ENCODE results near the gene TEX19.
"Not testable (repeated sequence)": the region's sequence is repeated elsewhere in the genome, so short reads cannot be mapped to it uniquely, and the experiment has no call there.

Gene TEX19

GRCh38 chr17:82380860-82381702 lies 22.0 kb downstream of the TEX19 start:
- Histone ChIP-seq H3K27me3 (replicated peaks; ENCODE audit: control insufficient read depth, insufficient read depth, low read length, poor library complexity, severe bottlenecking) (peaks cover 6% of the 10 kb centered on the region), H3K36me3 (ENCODE audit: control insufficient read depth, insufficient read depth, low read length) (no peaks in the 10 kb centered on the region), H3K4me3 (ENCODE audit: insufficient read depth, low read depth, low read length, poor library complexity, severe bottlenecking) (no peak overlapping the region), H3K9me3 (ENCODE audit: control insufficient read depth, low read length) (no peaks in the 10 kb centered on the region), H3K27ac (ENCODE audit: insufficient read depth, low read length, poor library complexity, severe bottlenecking) (no peak overlapping the region), H3K4me1 (ENCODE audit: control insufficient read depth, insufficient read depth, low read length, poor library complexity, severe bottlenecking) (peaks cover 2% of the 10 kb centered on the region)
- DNase-seq, result no peak

- not testable (repeated sequence) for H3K27ac ChIP-seq (ENCODE audit: insufficient read depth, low read length, poor library complexity, severe bottlenecking); H3K4me1 ChIP-seq (ENCODE audit: control insufficient read depth, insufficient read depth, low read length, poor library complexity, severe bottlenecking); H3K36me3 ChIP-seq (ENCODE audit: control insufficient read depth, insufficient read depth, low read length); DNase-seq; H3K9me3 ChIP-seq (ENCODE audit: control insufficient read depth, low read length); H3K27me3 ChIP-seq (replicated peaks; ENCODE audit: control insufficient read depth, insufficient read depth, low read length, poor library complexity, severe bottlenecking); H3K4me3 ChIP-seq (ENCODE audit: insufficient read depth, low read depth, low read length, poor library complexity, severe bottlenecking)
These were observed 22.6 kb downstream of the TEX19 start for GRCh38 chr17:82381703-82382009.

GRCh38 chr17:82382220-82382932 lies 23.3 kb downstream of the TEX19 start:
- DNase-seq; H3K27me3 ChIP-seq (replicated peaks; ENCODE audit: control insufficient read depth, insufficient read depth, low read length, poor library complexity, severe bottlenecking); H3K4me3 ChIP-seq (ENCODE audit: insufficient read depth, low read depth, low read length, poor library complexity, severe bottlenecking); H3K27ac ChIP-seq (ENCODE audit: insufficient read depth, low read length, poor library complexity, severe bottlenecking); H3K4me1 ChIP-seq (ENCODE audit: control insufficient read depth, insufficient read depth, low read length, poor library complexity, severe bottlenecking); H3K36me3 ChIP-seq (ENCODE audit: control insufficient read depth, insufficient read depth, low read length); H3K9me3 ChIP-seq (ENCODE audit: control insufficient read depth, low read length): not testable (repeated sequence)

- H3K27ac ChIP-seq (ENCODE audit: insufficient read depth, low read length, poor library complexity, severe bottlenecking), result no peak overlapping the region
- H3K27me3 ChIP-seq (replicated peaks; ENCODE audit: control insufficient read depth, insufficient read depth, low read length, poor library complexity, severe bottlenecking), result peaks cover 6% of the 10 kb centered on the region
- peaks cover 6% of the 10 kb centered on the region for H3K4me1 ChIP-seq (ENCODE audit: control insufficient read depth, insufficient read depth, low read length, poor library complexity, severe bottlenecking)
- H3K4me3 ChIP-seq (ENCODE audit: insufficient read depth, low read depth, low read length, poor library complexity, severe bottlenecking), result no peak overlapping the region
- no peak for DNase-seq
- H3K9me3 ChIP-seq (ENCODE audit: control insufficient read depth, low read length), result no peaks in the 10 kb centered on the region
- no peaks in the 10 kb centered on the region for H3K36me3 ChIP-seq (ENCODE audit: control insufficient read depth, insufficient read depth, low read length)
These were observed 23.8 kb downstream of the TEX19 start for GRCh38 chr17:82382933-82383255.

- Histone ChIP-seq H3K27me3 (replicated peaks; ENCODE audit: control insufficient read depth, insufficient read depth, low read length, poor library complexity, severe bottlenecking) (peaks cover 6% of the 10 kb centered on the region), H3K27ac (ENCODE audit: insufficient read depth, low read length, poor library complexity, severe bottlenecking) (no peak overlapping the region), H3K36me3 (ENCODE audit: control insufficient read depth, insufficient read depth, low read length) (no peaks in the 10 kb centered on the region), H3K4me1 (ENCODE audit: control insufficient read depth, insufficient read depth, low read length, poor library complexity, severe bottlenecking) (peaks cover 6% of the 10 kb centered on the region), H3K4me3 (ENCODE audit: insufficient read depth, low read depth, low read length, poor library complexity, severe bottlenecking) (no peak overlapping the region), H3K9me3 (ENCODE audit: control insufficient read depth, low read length) (no peaks in the 10 kb centered on the region)
- DNase-seq, result no peak
These were observed 24.4 kb downstream of the TEX19 start for GRCh38 chr17:82383411-82383810.

GRCh38 chr17:82384051-82384729 lies 25.1 kb downstream of the TEX19 start:
- no peak for DNase-seq
- Histone ChIP-seq H3K9me3 (ENCODE audit: control insufficient read depth, low read length) (no peaks in the 10 kb centered on the region), H3K27ac (ENCODE audit: insufficient read depth, low read length, poor library complexity, severe bottlenecking) (no peak overlapping the region), H3K27me3 (replicated peaks; ENCODE audit: control insufficient read depth, insufficient read depth, low read length, poor library complexity, severe bottlenecking) (peaks cover 6% of the 10 kb centered on the region), H3K4me1 (ENCODE audit: control insufficient read depth, insufficient read depth, low read length, poor library complexity, severe bottlenecking) (peaks cover 6% of the 10 kb centered on the region), H3K4me3 (ENCODE audit: insufficient read depth, low read depth, low read length, poor library complexity, severe bottlenecking) (no peak overlapping the region), H3K36me3 (ENCODE audit: control insufficient read depth, insufficient read depth, low read length) (no peaks in the 10 kb centered on the region)

GRCh38 chr17:82384730-82385481 lies 25.9 kb downstream of the TEX19 start:
- H3K4me3 ChIP-seq (ENCODE audit: insufficient read depth, low read depth, low read length, poor library complexity, severe bottlenecking), result no peak overlapping the region

GRCh38 chr17:82385559-82386254 lies 26.7 kb downstream of the TEX19 start:
- H3K4me1 ChIP-seq (ENCODE audit: control insufficient read depth, insufficient read depth, low read length, poor library complexity, severe bottlenecking), result peaks cover 6% of the 10 kb centered on the region
- DNase-seq, result no peak
- H3K9me3 ChIP-seq (ENCODE audit: control insufficient read depth, low read length), result no peaks in the 10 kb centered on the region
- no peak overlapping the region for H3K27ac ChIP-seq (ENCODE audit: insufficient read depth, low read length, poor library complexity, severe bottlenecking)
- H3K4me3 ChIP-seq (ENCODE audit: insufficient read depth, low read depth, low read length, poor library complexity, severe bottlenecking), result no peak overlapping the region
- H3K36me3 ChIP-seq (ENCODE audit: control insufficient read depth, insufficient read depth, low read length), result no peaks in the 10 kb centered on the region
- H3K27me3 ChIP-seq (replicated peaks; ENCODE audit: control insufficient read depth, insufficient read depth, low read length, poor library complexity, severe bottlenecking), result peaks cover 6% of the 10 kb centered on the region

More at GRCh38 chr17:82384730-82385481, 25.9 kb downstream of the TEX19 start:
- H3K4me1 ChIP-seq (ENCODE audit: control insufficient read depth, insufficient read depth, low read length, poor library complexity, severe bottlenecking), result peaks cover 6% of the 10 kb centered on the region
- peaks cover 6% of the 10 kb centered on the region for H3K27me3 ChIP-seq (replicated peaks; ENCODE audit: control insufficient read depth, insufficient read depth, low read length, poor library complexity, severe bottlenecking)
- H3K9me3 ChIP-seq (ENCODE audit: control insufficient read depth, low read length), result no peaks in the 10 kb centered on the region
- no peak for DNase-seq
- H3K36me3 ChIP-seq (ENCODE audit: control insufficient read depth, insufficient read depth, low read length), result no peaks in the 10 kb centered on the region
- no peak overlapping the region for H3K27ac ChIP-seq (ENCODE audit: insufficient read depth, low read length, poor library complexity, severe bottlenecking)

- H3K27ac ChIP-seq (ENCODE audit: insufficient read depth, low read length, poor library complexity, severe bottlenecking), result no peak overlapping the region
- H3K36me3 ChIP-seq (ENCODE audit: control insufficient read depth, insufficient read depth, low read length), result no peaks in the 10 kb centered on the region
- H3K4me1 ChIP-seq (ENCODE audit: control insufficient read depth, insufficient read depth, low read length, poor library complexity, severe bottlenecking), result peaks cover 4% of the 10 kb centered on the region
- H3K27me3 ChIP-seq (replicated peaks; ENCODE audit: control insufficient read depth, insufficient read depth, low read length, poor library complexity, severe bottlenecking), result peaks cover 6% of the 10 kb centered on the region
- DNase-seq, result no peak
- no peak overlapping the region for H3K4me3 ChIP-seq (ENCODE audit: insufficient read depth, low read depth, low read length, poor library complexity, severe bottlenecking)
- no peaks in the 10 kb centered on the region for H3K9me3 ChIP-seq (ENCODE audit: control insufficient read depth, low read length)
These were observed 27.3 kb downstream of the TEX19 start for GRCh38 chr17:82386255-82386831.
